ENCODE measurements around the gene EHBP1. TPM values are rescaled to one million over a fixed set of nuclear protein-coding genes. Genes with fewer than 3 reads are reported as not detected.

Gene EHBP1
- total RNA-seq, 6 donors from 2014 or later: 36.2 to 78.5 (median 43.2) TPM

- Histone ChIP-seq H3K9me3 (no peaks in the 10 kb centered on the region), H3K4me3 (no peak overlapping the region), H3K4me1 (no peaks in the 10 kb centered on the region), H3K27ac (no peak overlapping the region), H3K27me3 (no peaks in the 10 kb centered on the region), H3K36me3 (no peaks in the 10 kb centered on the region)
- ATAC-seq (ENCODE audit: low FRiP score in 2 of 2) (no peak), DNase-seq (no peak)
- TF ChIP-seq EP300 (IDR thresholded peaks at IDR 0.05) (no peak), POLR2A (IDR thresholded peaks at IDR 0.05) (no peak), POLR2AphosphoS5 (IDR thresholded peaks at IDR 0.05) (no peak)
- TF ChIP-seq, protein P1, sequence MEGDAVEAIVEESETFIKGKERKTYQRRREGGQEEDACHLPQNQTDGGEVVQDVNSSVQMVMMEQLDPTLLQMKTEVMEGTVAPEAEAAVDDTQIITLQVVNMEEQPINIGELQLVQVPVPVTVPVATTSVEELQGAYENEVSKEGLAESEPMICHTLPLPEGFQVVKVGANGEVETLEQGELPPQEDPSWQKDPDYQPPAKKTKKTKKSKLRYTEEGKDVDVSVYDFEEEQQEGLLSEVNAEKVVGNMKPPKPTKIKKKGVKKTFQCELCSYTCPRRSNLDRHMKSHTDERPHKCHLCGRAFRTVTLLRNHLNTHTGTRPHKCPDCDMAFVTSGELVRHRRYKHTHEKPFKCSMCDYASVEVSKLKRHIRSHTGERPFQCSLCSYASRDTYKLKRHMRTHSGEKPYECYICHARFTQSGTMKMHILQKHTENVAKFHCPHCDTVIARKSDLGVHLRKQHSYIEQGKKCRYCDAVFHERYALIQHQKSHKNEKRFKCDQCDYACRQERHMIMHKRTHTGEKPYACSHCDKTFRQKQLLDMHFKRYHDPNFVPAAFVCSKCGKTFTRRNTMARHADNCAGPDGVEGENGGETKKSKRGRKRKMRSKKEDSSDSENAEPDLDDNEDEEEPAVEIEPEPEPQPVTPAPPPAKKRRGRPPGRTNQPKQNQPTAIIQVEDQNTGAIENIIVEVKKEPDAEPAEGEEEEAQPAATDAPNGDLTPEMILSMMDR (IDR thresholded peaks at IDR 0.05): no peak
- 94 to 97% methylated on average over 2 of the region's 2 CpGs for WGBS, 2 donors
Observed at GRCh38 chr2:63035169-63035568, 329.7 kb downstream of the EHBP1 start.

- Histone ChIP-seq H3K27me3 (no peaks in the 10 kb centered on the region), H3K9me3 (no peaks in the 10 kb centered on the region), H3K4me3 (no peak overlapping the region), H3K36me3 (no peaks in the 10 kb centered on the region), H3K4me1 (no peaks in the 10 kb centered on the region), H3K27ac (no peak overlapping the region)
- DNase-seq: no peak
- 96 to 97% methylated on average over 4 of the region's 4 CpGs for WGBS, 2 donors
- ATAC-seq (ENCODE audit: low FRiP score in 2 of 2): no peak
- TF ChIP-seq POLR2A (IDR thresholded peaks at IDR 0.05) (no peak), EP300 (IDR thresholded peaks at IDR 0.05) (no peak), POLR2AphosphoS5 (IDR thresholded peaks at IDR 0.05) (no peak)
- TF ChIP-seq, protein P1 (IDR thresholded peaks at IDR 0.05): no peak
Observed at GRCh38 chr2:63035660-63036059, 330.1 kb downstream of the EHBP1 start.

DNA sequence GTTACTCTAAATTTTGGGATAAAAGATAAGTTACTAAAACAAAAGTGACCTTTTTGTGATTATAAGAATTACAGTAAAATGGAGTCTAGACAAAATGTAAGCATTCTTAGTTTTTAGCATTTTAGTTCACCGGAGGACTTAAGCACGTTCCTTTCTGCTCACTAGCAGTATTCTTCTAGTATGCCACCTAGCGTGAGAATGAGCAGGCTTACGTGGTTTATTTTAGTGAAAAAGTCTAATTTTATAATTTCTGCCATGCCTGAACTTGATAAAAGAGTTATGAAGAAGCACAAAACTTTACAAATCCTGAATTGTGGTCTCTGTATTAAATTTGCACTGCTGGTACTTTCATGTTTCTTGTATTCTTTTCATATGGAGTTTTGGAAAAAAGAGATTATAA, 332.5 kb downstream of the EHBP1 start:
- H3K4me1 ChIP-seq: no peaks in the 10 kb centered on the region
- TF ChIP-seq POLR2A (IDR thresholded peaks at IDR 0.05) (no peak), POLR2AphosphoS5 (IDR thresholded peaks at IDR 0.05) (no peak), EP300 (IDR thresholded peaks at IDR 0.05) (no peak)
- TF ChIP-seq, protein P1 (IDR thresholded peaks at IDR 0.05): no peak
- no peaks in the 10 kb centered on the region for H3K9me3 ChIP-seq
- WGBS, 2 donors: 94 to 99% methylated on average over 4 of the region's 4 CpGs
- no peak for DNase-seq
- no peaks in the 10 kb centered on the region for H3K36me3 ChIP-seq
- no peaks in the 10 kb centered on the region for H3K27me3 ChIP-seq
- H3K27ac ChIP-seq: no peak overlapping the region
- no peak overlapping the region for H3K4me3 ChIP-seq
- no peak for ATAC-seq (ENCODE audit: low FRiP score in 2 of 2)

DNA sequence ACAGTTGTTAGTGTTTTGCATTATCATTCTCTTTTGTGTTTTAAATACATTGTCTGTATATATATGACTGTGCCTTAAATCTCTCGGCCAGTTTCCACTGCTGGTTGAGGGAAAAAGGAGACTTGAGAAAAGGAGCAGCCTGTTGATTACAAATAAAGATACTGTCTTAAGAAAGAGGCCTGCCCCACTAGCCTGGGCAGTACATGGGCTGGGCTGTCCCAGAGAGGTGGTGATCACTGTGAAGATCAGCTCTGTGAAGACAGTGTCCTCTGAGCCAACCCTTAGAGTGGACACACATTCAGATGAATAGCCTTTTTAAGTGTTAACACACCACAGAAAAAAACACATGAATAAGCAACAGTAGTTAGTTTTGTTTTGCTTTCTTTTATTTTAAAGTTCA, 335.1 kb downstream of the EHBP1 start:
- no peak for DNase-seq
- no peak for ATAC-seq (ENCODE audit: low FRiP score in 2 of 2)
- no peak for TF ChIP-seq POLR2A (IDR thresholded peaks at IDR 0.05)
- TF ChIP-seq, protein P1 (IDR thresholded peaks at IDR 0.05): no peak
- TF ChIP-seq POLR2AphosphoS5 (IDR thresholded peaks at IDR 0.05): no peak
- TF ChIP-seq EP300 (IDR thresholded peaks at IDR 0.05): no peak

GRCh38 chr2:63041592-63041991, 336.1 kb downstream of the EHBP1 start:
- Histone ChIP-seq H3K27me3 (no peaks in the 10 kb centered on the region), H3K4me1 (no peaks in the 10 kb centered on the region), H3K9me3 (no peaks in the 10 kb centered on the region), H3K27ac (no peak overlapping the region), H3K36me3 (peaks cover 0 to 4% (median 0%) of the 10 kb centered on the region in 4 donors), H3K4me3 (no peak overlapping the region)
- ATAC-seq (ENCODE audit: low FRiP score in 2 of 2) (no peak), DNase-seq (no peak)
- TF ChIP-seq, protein P1 (IDR thresholded peaks at IDR 0.05): no peak
- TF ChIP-seq EP300 (IDR thresholded peaks at IDR 0.05): no peak
- no peak for TF ChIP-seq POLR2AphosphoS5 (IDR thresholded peaks at IDR 0.05)
- TF ChIP-seq POLR2A (IDR thresholded peaks at IDR 0.05): no peak
- 92 to 100% methylated on average over 1 of the region's 1 CpG for WGBS, 2 donors

More for the DNA sequence above, 335.1 kb downstream of the EHBP1 start:
- H3K27ac ChIP-seq: no peak overlapping the region
- peaks cover 0 to 3% (median 0%) of the 10 kb centered on the region in 4 donors for H3K36me3 ChIP-seq
- H3K27me3 ChIP-seq: no peaks in the 10 kb centered on the region
- no peaks in the 10 kb centered on the region for H3K4me1 ChIP-seq
- whole genome bisulfite sequencing, 2 donors: 95 to 100% methylated on average over 1 of the region's 1 CpG
- H3K9me3 ChIP-seq: no peaks in the 10 kb centered on the region
- H3K4me3 ChIP-seq: no peak overlapping the region

Measured in upper lobe of left lung (tissue), 6 donors.